Dendritic cell treated with granulocyte-macrophage colony-stimulating factor and Interleukin-4, amounts not matched to agents 40 ng/mL and 50 ng/mL, for 4 days (primary cell): ENCODE measurements around the gene HM13.
"Not testable (repeated sequence)": the region's sequence is repeated elsewhere in the genome, so short reads cannot be mapped to it uniquely, and the experiment has no call there.

Experiments
- H3K27ac Mint-ChIP-seq: one replicate; pipeline ENCODE4 v1.8.0; 2022; ENCODE audit warnings: mild to moderate bottlenecking, mixed read lengths
- H3K27me3 Mint-ChIP-seq: one replicate; pipeline ENCODE4 v1.8.0; 2022; ENCODE audit warnings: mild to moderate bottlenecking, mixed read lengths
- H3K36me3 Mint-ChIP-seq: one replicate; pipeline ENCODE4 v1.8.0; 2022; ENCODE audit warnings: low read depth, mixed read lengths
- H3K4me1 Mint-ChIP-seq: one replicate; pipeline ENCODE4 v1.8.0; 2022; ENCODE audit warnings: low read depth, mixed read lengths
- H3K4me3 Mint-ChIP-seq: one replicate; pipeline ENCODE4 v1.8.0; 2022; ENCODE audit warnings: mild to moderate bottlenecking, moderate library complexity, mixed read lengths
- H3K9me3 Mint-ChIP-seq: one replicate; pipeline ENCODE4 v1.8.0; 2022; ENCODE audit warnings: mixed read lengths
- intact Hi-C: fragments of 100-400 bp; cut with micrococcal nuclease; formaldehyde crosslinking; loops from one replicate; pipeline ENCODE4 v1.15.0; 2022

Gene HM13

GRCh38 chr20:31590717-31591225, 76.5 kb downstream of the HM13 start:
- no peaks in the 10 kb centered on the region for H3K36me3 Mint-ChIP-seq
- H3K4me3 Mint-ChIP-seq: no peak overlapping the region
- no peak overlapping the region for H3K27ac Mint-ChIP-seq
- H3K9me3 Mint-ChIP-seq: no peaks in the 10 kb centered on the region
- peaks cover 27% of the 10 kb centered on the region for H3K27me3 Mint-ChIP-seq
- intact Hi-C loops: no loop called here
- peaks cover 14% of the 10 kb centered on the region for H3K4me1 Mint-ChIP-seq

- Mint-ChIP-seq H3K27me3 (peaks cover 7% of the 10 kb centered on the region), H3K36me3 (no peaks in the 10 kb centered on the region), H3K4me3 (no peak overlapping the region), H3K27ac (no peak overlapping the region), H3K4me1 (peaks cover 10% of the 10 kb centered on the region), H3K9me3 (no peaks in the 10 kb centered on the region)
- intact Hi-C loops: no loop called here
Measured at GRCh38 chr20:31593221-31594001, 79.2 kb downstream of the HM13 start.

DNA sequence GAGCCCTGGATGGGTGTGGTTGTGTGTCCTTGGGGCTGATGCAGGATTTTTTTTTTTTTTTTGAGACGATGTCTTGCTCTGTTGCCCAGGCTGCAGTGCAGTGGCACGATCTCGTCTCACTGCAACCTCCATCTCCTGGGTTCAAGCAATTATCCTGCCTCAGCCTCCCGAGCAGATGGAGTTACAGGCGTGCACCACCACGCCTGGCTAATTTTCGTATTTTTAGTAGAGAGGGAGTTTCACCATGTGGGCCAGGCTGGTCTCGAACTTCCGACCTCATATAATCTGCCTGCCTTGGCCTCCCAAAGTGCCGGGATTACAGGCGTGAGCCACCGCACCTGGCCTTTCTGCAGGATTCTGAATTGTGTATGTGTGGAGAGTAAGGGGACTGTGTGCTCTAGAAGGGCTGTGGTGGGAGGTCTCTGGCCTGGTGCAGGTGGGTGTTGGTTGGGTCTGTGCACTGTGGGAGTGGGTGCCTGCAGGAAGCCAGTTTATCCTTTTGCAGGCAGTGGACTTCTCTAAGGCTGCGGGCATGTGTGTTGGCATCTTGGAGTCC, 79.8 kb downstream of the HM13 start:
- H3K27ac Mint-ChIP-seq: no peak overlapping the region

DNA sequence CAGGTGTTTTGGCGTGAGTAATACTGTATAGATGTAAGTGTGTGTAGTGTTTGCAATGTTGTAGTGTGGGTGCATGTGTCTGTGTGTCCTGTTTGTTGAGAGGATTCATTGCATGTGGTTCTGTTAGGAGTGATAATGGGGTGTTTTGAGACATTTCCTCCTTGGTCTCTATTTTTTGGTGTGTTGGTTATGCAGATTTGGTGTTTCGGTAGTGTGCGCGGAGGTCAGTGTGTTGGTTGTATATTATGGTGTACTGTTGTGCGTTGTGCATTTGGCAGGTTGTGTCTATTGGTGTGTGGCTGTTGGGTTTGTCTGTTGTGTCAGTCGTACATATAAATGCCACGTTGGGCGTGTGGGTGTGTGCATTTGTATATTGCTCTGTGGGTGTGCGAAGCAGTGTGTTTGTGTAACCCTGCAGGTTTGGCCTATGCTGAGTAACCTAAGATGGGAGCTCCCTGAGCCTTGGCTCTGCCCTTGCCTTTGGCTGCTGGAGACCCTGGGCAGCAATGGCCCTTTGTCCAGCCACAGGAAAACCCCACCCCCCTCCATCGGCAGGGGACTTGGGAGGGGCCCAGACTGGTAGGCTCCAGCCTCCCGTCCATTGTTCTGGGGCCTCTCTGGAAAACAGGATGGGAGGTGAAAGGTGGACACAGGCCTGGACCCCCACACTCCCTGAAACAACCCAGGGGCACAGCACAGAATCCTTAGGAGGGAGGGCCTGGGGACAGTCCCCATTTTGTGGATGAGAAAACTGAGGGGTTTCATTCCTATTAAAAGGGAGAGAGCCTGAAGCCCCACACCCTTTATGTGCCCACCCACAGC, 80.5 kb downstream of the HM13 start:
- Mint-ChIP-seq H3K27ac (no peak overlapping the region), H3K4me3 (no peak overlapping the region)

More for the DNA sequence above, 79.8 kb downstream of the HM13 start:
- no peaks in the 10 kb centered on the region for H3K9me3 Mint-ChIP-seq
- peaks cover 5% of the 10 kb centered on the region for H3K4me1 Mint-ChIP-seq
- no peaks in the 10 kb centered on the region for H3K36me3 Mint-ChIP-seq
- H3K4me3 Mint-ChIP-seq: no peak overlapping the region
- H3K27me3 Mint-ChIP-seq: peaks cover under 1% of the 10 kb centered on the region
- intact Hi-C loops: no loop called here

GRCh38 chr20:31595380-31595653, 81.1 kb downstream of the HM13 start:
- Mint-ChIP-seq H3K27ac (no peak overlapping the region), H3K9me3 (no peaks in the 10 kb centered on the region), H3K27me3 (no peaks in the 10 kb centered on the region), H3K4me1 (peaks cover 5% of the 10 kb centered on the region), H3K4me3 (no peak overlapping the region), H3K36me3 (no peaks in the 10 kb centered on the region)
- intact Hi-C loops: no loop called here

More for the DNA sequence above, 80.5 kb downstream of the HM13 start:
- no peaks in the 10 kb centered on the region for H3K9me3 Mint-ChIP-seq
- no peaks in the 10 kb centered on the region for H3K36me3 Mint-ChIP-seq
- intact Hi-C loops: no loop called here
- H3K27me3 Mint-ChIP-seq: no peaks in the 10 kb centered on the region
- peaks cover 5% of the 10 kb centered on the region for H3K4me1 Mint-ChIP-seq

- H3K9me3 Mint-ChIP-seq: no peaks in the 10 kb centered on the region
- no peaks in the 10 kb centered on the region for H3K36me3 Mint-ChIP-seq
- peaks cover 5% of the 10 kb centered on the region for H3K4me1 Mint-ChIP-seq
- H3K27me3 Mint-ChIP-seq: no peaks in the 10 kb centered on the region
- no peak overlapping the region for H3K27ac Mint-ChIP-seq
- intact Hi-C loops: no loop called here
- H3K4me3 Mint-ChIP-seq: no peak overlapping the region
Measured at GRCh38 chr20:31595654-31596411, 81.6 kb downstream of the HM13 start.

DNA sequence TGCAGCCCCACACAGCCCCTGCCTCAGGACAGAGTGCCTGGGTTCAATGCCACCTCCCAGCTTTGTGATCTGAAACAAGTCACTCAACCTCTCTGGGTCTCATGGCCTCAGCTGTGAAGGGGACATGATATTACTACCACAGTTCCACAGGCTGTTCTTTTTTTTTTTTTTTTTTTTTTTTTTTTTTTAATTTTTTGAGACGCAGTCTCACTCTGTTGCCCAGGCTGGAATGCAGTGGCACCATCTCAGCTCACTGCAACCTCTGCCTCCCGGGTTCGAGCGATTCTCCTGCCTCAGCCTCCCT, 82.1 kb downstream of the HM13 start:
- H3K27ac Mint-ChIP-seq, H3K36me3 Mint-ChIP-seq, H3K4me3 Mint-ChIP-seq, H3K9me3 Mint-ChIP-seq, H3K4me1 Mint-ChIP-seq, H3K27me3 Mint-ChIP-seq, intact Hi-C loops: not testable (repeated sequence)

DNA sequence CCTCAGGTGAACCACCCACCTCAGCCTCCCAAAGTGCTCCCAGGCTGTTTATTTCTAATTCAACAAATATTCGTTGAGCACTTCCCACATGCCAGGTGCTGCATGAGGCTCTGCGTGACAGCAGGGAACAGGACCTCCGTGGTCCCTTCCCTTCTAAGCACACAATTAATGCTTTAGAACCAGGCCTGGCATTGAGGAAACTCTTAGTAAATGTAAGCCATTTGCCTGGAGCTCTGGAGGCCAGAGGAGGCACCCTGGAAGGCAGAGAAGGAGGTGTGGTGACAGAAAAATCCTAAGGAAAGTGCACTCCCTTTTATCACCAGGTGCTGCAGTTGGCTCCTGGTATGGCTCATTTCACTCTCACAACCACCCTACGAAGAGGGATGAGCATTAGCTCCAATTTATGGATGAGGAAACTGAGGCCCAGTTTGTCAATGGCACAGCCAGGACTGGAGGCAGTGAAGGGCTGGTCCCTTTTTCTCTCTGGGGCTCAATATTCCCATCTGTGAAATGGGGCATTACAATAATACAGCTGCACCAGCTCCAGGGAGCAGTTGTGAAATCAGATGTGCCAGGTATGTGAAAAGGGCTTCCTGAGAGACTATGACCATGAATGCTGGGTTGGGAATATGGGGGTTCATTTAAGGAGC, 82.7 kb downstream of the HM13 start:
- no peaks in the 10 kb centered on the region for H3K36me3 Mint-ChIP-seq
- intact Hi-C loops: no loop called here

DNA sequence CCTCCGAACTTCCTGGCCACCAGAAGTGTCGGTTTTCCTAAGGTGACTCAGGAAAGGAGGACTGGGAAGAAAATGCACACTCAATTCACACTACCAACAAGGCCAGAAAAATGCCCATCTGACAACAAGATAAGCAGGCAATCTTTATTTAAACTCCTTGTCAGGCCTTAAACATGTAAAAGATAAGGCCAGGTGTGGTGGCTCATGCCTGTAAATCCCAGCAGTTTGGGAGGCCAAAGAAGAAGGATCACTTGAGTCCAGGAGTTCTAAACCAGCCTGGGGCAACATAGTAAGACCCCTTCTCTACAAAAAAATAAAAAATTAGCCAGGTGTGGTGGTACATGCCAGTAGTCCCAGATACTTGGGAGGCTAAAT, 83.2 kb downstream of the HM13 start:
- Mint-ChIP-seq H3K27me3 (peaks cover under 1% of the 10 kb centered on the region), H3K4me3 (no peak overlapping the region), H3K27ac (no peak overlapping the region), H3K9me3 (no peaks in the 10 kb centered on the region), H3K4me1 (peaks cover 5% of the 10 kb centered on the region), H3K36me3 (no peaks in the 10 kb centered on the region)
- intact Hi-C loops: no loop called here

More for the DNA sequence above, 82.7 kb downstream of the HM13 start:
- peaks cover 5% of the 10 kb centered on the region for H3K4me1 Mint-ChIP-seq
- no peaks in the 10 kb centered on the region for H3K9me3 Mint-ChIP-seq
- H3K27me3 Mint-ChIP-seq: no peaks in the 10 kb centered on the region
- H3K27ac Mint-ChIP-seq: no peak overlapping the region
- H3K4me3 Mint-ChIP-seq: no peak overlapping the region

GRCh38 chr20:31602431-31602778, 88.2 kb downstream of the HM13 start:
- intact Hi-C loops: loop anchor here (1.0 kb wide), 1 partner anchor 10 kb away; no protein-coding TSS in a partner anchor
- Mint-ChIP-seq H3K4me1 (peaks cover 30% of the 10 kb centered on the region), H3K36me3 (no peaks in the 10 kb centered on the region), H3K27me3 (peaks cover 42% of the 10 kb centered on the region), H3K4me3 (no peak overlapping the region), H3K9me3 (no peaks in the 10 kb centered on the region), H3K27ac (no peak overlapping the region)

DNA sequence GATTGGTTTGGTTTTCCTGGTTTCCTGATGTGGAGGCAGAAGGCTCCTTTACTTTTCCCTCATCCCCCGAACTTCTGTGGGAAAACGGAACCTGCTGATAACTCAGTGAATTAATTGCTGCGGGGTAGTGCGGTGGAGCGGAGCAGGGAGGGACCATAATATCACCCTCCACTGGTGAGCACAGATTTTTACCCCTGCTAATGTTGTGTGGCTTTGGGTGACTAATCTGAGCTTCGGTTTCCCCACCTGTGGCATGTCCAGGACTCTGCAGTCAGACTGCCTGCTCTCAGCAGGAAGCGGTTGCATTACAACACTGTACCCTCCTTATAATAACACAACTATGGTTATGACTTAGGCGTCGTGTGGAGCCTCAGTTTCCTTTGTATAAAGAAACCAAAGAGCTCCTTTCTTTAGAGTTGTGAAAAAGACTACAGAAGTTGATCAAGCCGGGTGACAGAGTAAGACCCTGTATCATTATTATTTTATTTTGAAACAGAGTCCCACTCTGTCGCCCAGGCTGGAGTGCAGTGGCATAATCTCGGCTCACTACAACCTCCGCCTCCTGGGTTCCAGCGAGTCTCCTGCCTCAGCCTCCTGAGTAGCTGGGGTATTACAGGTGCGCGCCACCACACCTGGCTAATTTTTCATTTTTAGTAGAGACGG, 88.7 kb downstream of the HM13 start:
- Mint-ChIP-seq H3K4me3 (no peak overlapping the region), H3K27me3 (peaks cover 44% of the 10 kb centered on the region), H3K4me1 (peaks cover 30% of the 10 kb centered on the region), H3K27ac (no peak overlapping the region), H3K9me3 (no peaks in the 10 kb centered on the region), H3K36me3 (no peaks in the 10 kb centered on the region)
- intact Hi-C loops: loop anchor here (1.0 kb wide), 1 partner anchor 9 kb away; no protein-coding TSS in a partner anchor

DNA sequence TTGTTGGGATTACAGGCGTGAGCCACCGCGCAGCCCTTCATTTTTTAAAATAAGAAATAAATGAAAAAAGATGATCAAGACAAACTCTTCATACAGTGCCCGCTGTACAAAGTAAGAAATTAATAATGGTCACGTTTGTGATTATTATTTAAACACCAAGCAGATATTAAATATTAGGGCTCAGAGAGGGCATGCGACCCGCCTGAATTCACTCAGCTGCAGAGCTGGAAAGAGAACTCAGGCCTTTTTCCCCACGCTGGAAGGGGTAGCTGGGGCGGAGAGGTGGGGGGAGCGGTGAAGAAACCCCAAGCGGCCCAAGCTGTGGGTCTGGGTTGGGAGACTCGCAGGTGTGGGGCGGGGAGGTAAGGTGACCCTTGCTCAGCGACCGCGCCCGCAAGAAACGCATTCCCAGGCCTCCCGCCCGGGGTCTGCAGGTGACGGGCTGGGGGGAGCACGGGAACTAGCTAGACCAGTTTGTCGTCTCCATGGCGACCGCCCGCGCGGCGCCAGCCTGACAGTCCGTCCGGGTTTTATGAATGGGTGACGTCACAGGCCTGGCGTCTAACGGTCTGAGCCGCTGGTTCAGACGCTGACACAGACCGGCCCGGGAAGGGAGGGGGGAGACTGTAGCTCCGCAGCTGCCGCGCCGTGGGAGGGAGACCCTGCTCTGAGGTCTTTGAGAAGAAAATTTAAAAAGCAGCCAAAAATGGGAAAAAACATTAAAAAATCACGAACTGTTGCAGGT, 89.8 kb downstream of the HM13 start:
- Mint-ChIP-seq H3K36me3 (no peaks in the 10 kb centered on the region), H3K4me3 (peak overlapping the region; percentile 91), H3K27ac (peak overlapping the region; percentile 50), H3K27me3 (peaks cover 49% of the 10 kb centered on the region), H3K9me3 (no peaks in the 10 kb centered on the region), H3K4me1 (peaks cover 37% of the 10 kb centered on the region)
- intact Hi-C loops: loop anchor here (2.0 kb wide), 1 partner anchor 31 kb away; no protein-coding TSS in a partner anchor
